SHP77 (cell line): Measurements from ENCODE around the gene AMDHD2.
"Not testable (repeated sequence)": the region's sequence is repeated elsewhere in the genome, so short reads cannot be mapped to it uniquely, and the experiment has no call there.

Source experiments
- DNase-seq, 2 experiments: peaks; one replicate each; lab custom pipeline; 2025; lab: John Stamatoyannopoulos, UW

Gene AMDHD2

GRCh38 chr16:2580143-2580542, 60.0 kb downstream of the AMDHD2 start:
- not testable (repeated sequence) for DNase-seq

- DNase-seq, result not testable (repeated sequence)
These were observed 60.6 kb downstream of the AMDHD2 start for GRCh38 chr16:2580818-2581217.
